PC-9 (cell line): ENCODE results near the gene FTO. TPM values are rescaled to one million over a fixed set of nuclear protein-coding genes. Genes with fewer than 3 reads are reported as not detected.

Source experiments
- BruUV-seq: library from RNA; stranded (reverse); fragments of 400-500 nt; replicated peaks from 2 replicates; lab custom pipeline; 2021; lab: Mats Ljungman, UMichigan
- CTCF ChIA-PET: fragments of 300-600 bp; sonication (Branson Sonifier 250); formaldehyde crosslinking; loops from one replicate; lab custom pipeline; 2022; ENCODE audit warnings: antibody characterized with exemption; lab: Charles Lee
- POLR2A ChIA-PET: fragments of 300-600 bp; sonication (Branson Sonifier 250); formaldehyde crosslinking; loops from one replicate; lab custom pipeline; 2022; ENCODE audit warnings: antibody characterized with exemption; ENCODE audit not compliant: unreplicated experiment; lab: Charles Lee
- DNase-seq, 2 experiments: peaks; one replicate each; pipeline versions ENCODE4 v3.0.0 to v3.0.0-alpha.2; 2015 to 2022; ENCODE audit warnings: mixed read lengths in 1 of 2
- H2AFZ ChIP-seq: fragments of 200-600 bp; sonication (generic); 2 replicates; pipeline ENCODE4 v1.8.1; 2017; ENCODE audit warnings: antibody characterized with exemption
- H3F3A ChIP-seq: fragments of 200-600 bp; sonication (generic); 2 replicates; pipeline ENCODE4 v1.8.1; 2017; ENCODE audit warnings: antibody characterized with exemption, mild to moderate bottlenecking, low read depth; ENCODE audit not compliant: insufficient read depth
- H3K27ac ChIP-seq: fragments of 200-600 bp; sonication (generic); 2 replicates; pipeline ENCODE4 v1.6.1; 2016; ENCODE audit warnings: mixed run types
- H3K27me3 ChIP-seq: fragments of 200-600 bp; sonication (generic); 2 replicates; pipeline ENCODE4 v1.6.1; 2016; ENCODE audit warnings: low read depth, mixed run types; ENCODE audit not compliant: insufficient read depth
- H3K36me3 ChIP-seq: fragments of 200-600 bp; sonication (generic); 2 replicates; pipeline ENCODE4 v1.6.1; 2016; ENCODE audit warnings: low read depth, mixed run types
- H3K4me1 ChIP-seq: fragments of 200-600 bp; sonication (generic); replicated peaks from 2 replicates; pipeline ENCODE4 v1.6.1; 2016; ENCODE audit warnings: mixed run types; ENCODE audit not compliant: insufficient read depth
- H3K4me2 ChIP-seq: fragments of 200-600 bp; sonication (generic); 2 replicates; pipeline ENCODE4 v1.6.1; 2017; ENCODE audit warnings: mixed run types
- H3K4me3 ChIP-seq: fragments of 200-600 bp; sonication (generic); 2 replicates; pipeline ENCODE4 v1.6.1; 2016; ENCODE audit warnings: mixed run types
- H3K79me2 ChIP-seq: fragments of 200-600 bp; sonication (generic); 2 replicates; pipeline ENCODE4 v1.6.1; 2017; ENCODE audit warnings: low read depth, mixed run types
- H3K9me2 ChIP-seq: fragments of 200-600 bp; sonication (generic); 2 replicates; pipeline ENCODE4 v1.8.1; 2017; ENCODE audit warnings: mild to moderate bottlenecking; ENCODE audit not compliant: insufficient read depth
- H3K9me3 ChIP-seq: fragments of 200-600 bp; sonication (generic); 2 replicates; pipeline ENCODE4 v1.8.1; 2016; ENCODE audit warnings: low read depth; ENCODE audit not compliant: insufficient read depth
- H4K20me1 ChIP-seq: fragments of 200-600 bp; sonication (generic); 2 replicates; pipeline ENCODE4 v1.8.1; 2017; ENCODE audit not compliant: insufficient read depth
- CTCF ChIP-seq: fragments of 200-600 bp; sonication (generic); conservative IDR thresholded peaks from 2 replicates; pipeline ENCODE4 v1.6.1; 2017; ENCODE audit warnings: mixed run types, antibody characterized with exemption, mild to moderate bottlenecking, moderate library complexity
- EZH2 ChIP-seq: fragments of 200-600 bp; sonication (generic); IDR thresholded peaks from 2 replicates; pipeline ENCODE4 v1.8.0; 2017; ENCODE audit warnings: antibody characterized with exemption, low read depth
- intact Hi-C: fragments of 100-400 bp; cut with micrococcal nuclease; formaldehyde crosslinking; loops from one replicate; pipeline ENCODE4 v1.10.0; 2022; ENCODE audit not compliant: unreplicated experiment
- total RNA-seq: library from RNA; stranded (reverse); gene quantifications from 2 replicates; pipeline ENCODE4 v1.2.3, GENCODE V29; 2021

Gene FTO
- total RNA-seq, 1 experiment from 2014 or later: 58.1 TPM

DNA sequence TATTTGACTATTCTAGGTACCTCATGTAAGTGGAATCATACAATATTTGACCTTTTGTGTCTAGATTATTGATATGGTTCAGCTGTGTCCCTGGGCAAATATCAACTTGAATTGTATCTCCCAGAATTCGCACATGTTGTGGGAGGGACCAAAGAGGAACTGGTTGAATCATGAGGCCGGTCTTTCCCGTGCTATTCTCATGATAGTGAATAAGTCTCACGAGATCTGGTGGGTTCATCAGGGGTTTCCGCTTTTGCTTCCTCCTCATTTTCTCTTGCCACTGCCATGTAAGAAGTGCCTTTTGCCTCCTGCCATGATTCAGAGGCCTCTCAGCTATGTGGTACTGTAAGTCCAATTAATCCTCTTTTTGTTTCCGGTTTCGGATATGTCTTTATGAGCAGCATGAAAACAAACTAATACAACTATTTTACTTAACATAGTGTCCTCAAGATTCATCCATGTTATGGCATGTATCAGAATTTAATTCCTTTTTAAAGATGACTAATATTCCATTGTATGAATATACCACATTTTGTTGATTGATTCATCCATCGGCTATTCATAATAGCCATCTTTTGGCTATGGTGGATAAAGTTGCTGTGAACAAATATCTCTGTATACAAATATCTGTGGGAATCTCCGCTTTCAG lies 129.1 kb downstream of the FTO start:
- ChIA-PET POLR2A (no interaction called here), CTCF (no interaction called here)
- TF ChIP-seq CTCF (no peak), EZH2 (no peak)
- Histone ChIP-seq H3K27me3 (no peaks in the 10 kb centered on the region), H3K9me2 (no peaks in the 10 kb centered on the region), H3K79me2 (no peaks in the 10 kb centered on the region; the same call in 1 of the 2 replicates), H3K9me3 (no peaks in the 10 kb centered on the region), H3K27ac (no peak overlapping the region), H4K20me1 (no peaks in the 10 kb centered on the region), H3K4me2 (no peak overlapping the region), H2AFZ (no peak overlapping the region), H3K4me3 (no peak overlapping the region), H3K36me3 (no peaks in the 10 kb centered on the region), H3K4me1 (peaks cover 9% of the 10 kb centered on the region; the same call in 1 of the 2 replicates), H3F3A (no peaks in the 10 kb centered on the region)
- intact Hi-C loops: no loop called here
- no TSS peak for BruUV-seq
- no peak for DNase-seq

GRCh38 chr16:53836142-53836541 lies 132.2 kb downstream of the FTO start:
- H3K27me3 ChIP-seq: no peaks in the 10 kb centered on the region
- H3K27ac ChIP-seq: no peak overlapping the region
- DNase-seq: no peak
- H3K4me3 ChIP-seq: no peak overlapping the region
- POLR2A ChIA-PET: interaction anchor here (0.6 kb wide), 1 partner anchor 31 kb away, joined by 19 read pairs; no protein-coding TSS in a partner anchor
- intact Hi-C loops: no loop called here
- no peaks in the 10 kb centered on the region for H3K4me1 ChIP-seq
- H4K20me1 ChIP-seq: no peaks in the 10 kb centered on the region
- H3K36me3 ChIP-seq: no peaks in the 10 kb centered on the region
- no peaks in the 10 kb centered on the region for H3K79me2 ChIP-seq
- H3K9me2 ChIP-seq: no peaks in the 10 kb centered on the region
- H3K4me2 ChIP-seq: no peak overlapping the region
- TF ChIP-seq CTCF: no peak
- TF ChIP-seq EZH2: no peak
- H3K9me3 ChIP-seq: no peaks in the 10 kb centered on the region
- no peak overlapping the region for H2AFZ ChIP-seq
- H3F3A ChIP-seq: no peaks in the 10 kb centered on the region
- BruUV-seq: no TSS peak
- CTCF ChIA-PET: no interaction called here

DNA sequence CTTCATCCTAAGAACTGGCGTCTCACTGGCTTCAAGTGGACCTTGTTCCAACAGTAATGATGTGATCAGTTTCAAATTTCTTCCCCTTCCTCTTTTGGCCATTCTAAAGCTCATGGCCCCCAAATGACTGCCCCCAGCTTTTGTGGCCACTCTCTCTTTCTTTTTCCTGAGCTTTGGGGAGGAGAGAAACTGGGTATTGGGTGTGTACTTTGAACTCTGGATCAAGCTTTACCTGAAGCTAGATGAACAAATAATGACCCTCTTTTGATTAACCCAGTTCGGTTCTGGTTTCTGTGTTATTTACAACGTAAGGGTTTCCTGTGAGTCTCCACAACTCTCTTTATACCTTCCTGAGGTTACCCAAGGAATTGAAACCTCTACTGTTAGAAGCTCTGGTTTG lies 132.7 kb downstream of the FTO start:
- no peak for TF ChIP-seq CTCF
- no peak for TF ChIP-seq EZH2
- no TSS peak for BruUV-seq

More for the DNA sequence above, 132.7 kb downstream of the FTO start:
- Histone ChIP-seq H3K4me3 (no peak overlapping the region), H3K27ac (no peak overlapping the region), H3K36me3 (no peaks in the 10 kb centered on the region), H3K4me2 (no peak overlapping the region), H3K9me3 (no peaks in the 10 kb centered on the region), H3K79me2 (no peaks in the 10 kb centered on the region), H2AFZ (no peak overlapping the region), H4K20me1 (no peaks in the 10 kb centered on the region), H3K27me3 (no peaks in the 10 kb centered on the region), H3K9me2 (no peaks in the 10 kb centered on the region), H3K4me1 (no peaks in the 10 kb centered on the region), H3F3A (no peaks in the 10 kb centered on the region)
- POLR2A ChIA-PET: no interaction called here
- CTCF ChIA-PET: interaction anchor here (0.6 kb wide), 1 partner anchor 11 kb away, joined by 3 read pairs; no protein-coding TSS in a partner anchor
- intact Hi-C loops: no loop called here
- no peak for DNase-seq
